Keratinocyte (primary cell): ENCODE results near the gene TOP1. TPM values are rescaled to one million over a fixed set of nuclear protein-coding genes. Genes with fewer than 3 reads are reported as not detected.

Experiments used
- DNase-seq: peaks from one replicate; pipeline ENCODE4 v3.0.0-alpha.2; 2011; ENCODE audit warnings: low read depth, missing footprints, low spot score
- FAIRE-seq: peaks from 2 replicates; lab custom pipeline; 2011; peaks lifted over from hg19 to GRCh38; lab: Jason Lieb, UNC
- H2AFZ ChIP-seq: 2 replicates; pipeline ENCODE4 v1.6.0; 2012; ENCODE audit warnings: low read length, control low read depth, inconsistent platforms; ENCODE audit not compliant: control insufficient read depth
- H3K27ac ChIP-seq: 2 replicates; pipeline ENCODE4 v1.5.1; 2011; ENCODE audit warnings: low read length; ENCODE audit not compliant: control insufficient read depth, insufficient read depth
- H3K27me3 ChIP-seq: 3 replicates; pipeline ENCODE4 v1.6.0; 2011; ENCODE audit warnings: low read length; ENCODE audit not compliant: control insufficient read depth, insufficient read depth; ENCODE audit errors: extremely low read depth
- H3K36me3 ChIP-seq, 2 experiments: 2 replicates in 1 of 2; 3 replicates in 1 of 2; pipeline ENCODE4 v1.5.1; 2011; ENCODE audit warnings: low read length in 2 of 2, mild to moderate bottlenecking in 1 of 2; ENCODE audit not compliant: control insufficient read depth in 2 of 2, insufficient read depth in 2 of 2; ENCODE audit errors: extremely low read depth in 1 of 2
- H3K4me1 ChIP-seq: 3 replicates; pipeline ENCODE4 v1.5.1; 2011; ENCODE audit warnings: low read length; ENCODE audit not compliant: control insufficient read depth, insufficient read depth; ENCODE audit errors: extremely low read depth
- H3K4me2 ChIP-seq: 3 replicates; pipeline ENCODE4 v1.6.0; 2011; ENCODE audit warnings: low read depth, low read length; ENCODE audit not compliant: control insufficient read depth, insufficient read depth; ENCODE audit errors: extremely low read depth
- H3K4me3 ChIP-seq, 3 experiments: fragments of 200-600 bp in 1 of 3; sonication (generic) in 1 of 3; 2 replicates in 2 of 3; 3 replicates in 1 of 3; pipeline ENCODE4 v1.5.1; 2011 to 2016; ENCODE audit warnings: low read length in 3 of 3, mild to moderate bottlenecking in 3 of 3, control low read depth in 2 of 3, inconsistent platforms in 1 of 3, low read depth in 1 of 3, mixed read lengths in 1 of 3, mixed run types in 1 of 3, moderate library complexity in 1 of 3; ENCODE audit not compliant: control insufficient read depth in 2 of 3, insufficient read depth in 2 of 3; ENCODE audit errors: extremely low read depth in 1 of 3
- H3K79me2 ChIP-seq: 2 replicates; pipeline ENCODE4 v1.6.0; 2012; ENCODE audit warnings: low read length; ENCODE audit not compliant: control insufficient read depth, insufficient read depth
- H3K9ac ChIP-seq: 3 replicates; pipeline ENCODE4 v1.6.0; 2011; ENCODE audit warnings: low read length; ENCODE audit not compliant: control insufficient read depth, insufficient read depth; ENCODE audit errors: extremely low read depth
- H3K9me1 ChIP-seq: 3 replicates; pipeline ENCODE4 v1.6.0; 2011; ENCODE audit warnings: low read length; ENCODE audit not compliant: control insufficient read depth, insufficient read depth; ENCODE audit errors: extremely low read depth
- H3K9me3 ChIP-seq: 2 replicates; pipeline ENCODE4 v1.5.1; 2012; ENCODE audit warnings: low read depth, low read length; ENCODE audit not compliant: control insufficient read depth
- H4K20me1 ChIP-seq: 3 replicates; pipeline ENCODE4 v1.6.0; 2011; ENCODE audit warnings: low read length; ENCODE audit not compliant: control insufficient read depth, insufficient read depth; ENCODE audit errors: extremely low read depth
- EZH2 ChIP-seq: IDR thresholded peaks from one replicate; pipeline ENCODE4 v1.6.1; 2012; ENCODE audit warnings: inconsistent platforms, mild to moderate bottlenecking, low read length, moderate library complexity
- dilution Hi-C: fragments of 300-500 bp; cut with MboI; formaldehyde crosslinking; loops from one replicate; pipeline ENCODE4 v1.7.0; 2020; ENCODE audit warnings: low sequenced_read_pairs; ENCODE audit not compliant: extremely low pct_ligation_motif_present
- polyA plus RNA-seq, 5 experiments: library from polyadenylated mRNA; depleted of rRNA in 3 of 5; stranded (reverse) in 3 of 5; stranded (forward) in 1 of 5; unstranded in 1 of 5; fragments of >200 nt; gene quantifications; 1 replicate in 1 of 5; 2 replicates in 3 of 5; 3 replicates in 1 of 5; pipeline versions ENCODE4 v1.2.1 to v1.2.3, GENCODE V29; 2011 to 2012; ENCODE audit warnings: missing spikeins in 2 of 5, low read depth in 1 of 5, low replicate concordance in 1 of 5
- TF ChIP-seq, protein P1 (sequence below), 3 experiments: IDR thresholded peaks in 1 of 3; conservative IDR thresholded peaks in 1 of 3; optimal IDR thresholded peaks in 1 of 3; 2 replicates in 2 of 3; 3 replicates in 1 of 3; pipeline versions ENCODE3 to v1.5.1; 2011; ENCODE audit warnings: low read length in 3 of 3, mild to moderate bottlenecking in 3 of 3, moderate library complexity in 2 of 3, control low read depth in 1 of 3, inconsistent platforms in 1 of 3; ENCODE audit not compliant: insufficient read depth in 2 of 3; ENCODE audit errors: extremely low read depth in 1 of 3

Gene TOP1
- polyA plus RNA-seq, 1 donor (not counting 4 experiments of a cell fraction or from before 2014, with no cell fraction given), result 25.2 TPM

DNA sequence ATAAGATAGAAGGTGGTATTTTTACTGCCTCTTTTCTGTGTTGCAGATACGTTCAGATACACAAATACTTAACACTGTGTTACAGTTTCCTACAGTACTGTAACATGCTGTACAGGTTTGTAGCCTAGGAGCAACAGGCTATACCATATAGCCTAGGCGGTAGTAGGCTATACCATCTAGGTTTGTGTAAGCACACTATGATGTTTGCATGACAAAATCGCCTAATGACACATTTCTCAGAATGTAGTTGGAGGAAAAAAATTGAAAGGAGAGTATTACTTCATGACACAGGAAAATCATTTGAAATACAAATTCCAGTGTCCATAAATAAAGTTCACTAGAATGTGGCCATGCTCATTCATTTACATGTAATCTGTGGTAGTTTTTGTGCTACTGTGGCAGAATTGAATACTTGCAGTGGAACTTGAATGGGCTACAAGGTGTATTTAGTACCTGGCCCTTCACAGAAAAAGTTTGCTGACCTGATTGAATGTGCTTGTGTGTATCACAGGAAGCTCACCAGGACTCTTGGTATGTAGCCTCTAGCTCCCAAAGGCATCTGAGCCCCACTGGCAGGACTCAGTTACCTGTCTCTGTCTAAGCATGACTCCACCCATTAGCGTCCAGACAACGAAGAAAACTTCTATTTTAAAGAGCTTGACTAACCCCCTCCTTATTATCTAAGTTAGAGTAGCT, 18.8 kb downstream of the TOP1 start:
- Histone ChIP-seq H3K9me1 (peaks cover 12% of the 10 kb centered on the region), H3K27me3 (no peaks in the 10 kb centered on the region), H4K20me1 (peaks cover 22% of the 10 kb centered on the region), H2AFZ (no peak overlapping the region), H3K4me1 (peaks cover 54% of the 10 kb centered on the region), H3K9me3 (no peaks in the 10 kb centered on the region), H3K4me2 (peak overlapping the region; percentile 84), H3K27ac (peak overlapping the region; percentile 60), H3K9ac (peak overlapping the region; percentile 19), H3K4me3 (peak overlapping the region; percentile 12 to 78 (median 44)), H3K36me3 (peaks cover 0 to 12% of the 10 kb centered on the region in 2 experiments), H3K79me2 (peaks cover 97% of the 10 kb centered on the region)
- FAIRE-seq (no peak), DNase-seq (no peak)
- dilution Hi-C loops, result no loop called here
- TF ChIP-seq EZH2, result no peak
- TF ChIP-seq, protein P1, sequence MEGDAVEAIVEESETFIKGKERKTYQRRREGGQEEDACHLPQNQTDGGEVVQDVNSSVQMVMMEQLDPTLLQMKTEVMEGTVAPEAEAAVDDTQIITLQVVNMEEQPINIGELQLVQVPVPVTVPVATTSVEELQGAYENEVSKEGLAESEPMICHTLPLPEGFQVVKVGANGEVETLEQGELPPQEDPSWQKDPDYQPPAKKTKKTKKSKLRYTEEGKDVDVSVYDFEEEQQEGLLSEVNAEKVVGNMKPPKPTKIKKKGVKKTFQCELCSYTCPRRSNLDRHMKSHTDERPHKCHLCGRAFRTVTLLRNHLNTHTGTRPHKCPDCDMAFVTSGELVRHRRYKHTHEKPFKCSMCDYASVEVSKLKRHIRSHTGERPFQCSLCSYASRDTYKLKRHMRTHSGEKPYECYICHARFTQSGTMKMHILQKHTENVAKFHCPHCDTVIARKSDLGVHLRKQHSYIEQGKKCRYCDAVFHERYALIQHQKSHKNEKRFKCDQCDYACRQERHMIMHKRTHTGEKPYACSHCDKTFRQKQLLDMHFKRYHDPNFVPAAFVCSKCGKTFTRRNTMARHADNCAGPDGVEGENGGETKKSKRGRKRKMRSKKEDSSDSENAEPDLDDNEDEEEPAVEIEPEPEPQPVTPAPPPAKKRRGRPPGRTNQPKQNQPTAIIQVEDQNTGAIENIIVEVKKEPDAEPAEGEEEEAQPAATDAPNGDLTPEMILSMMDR (optimal IDR thresholded peaks at IDR 0.05 in 1 of 3, IDR thresholded peaks at IDR 0.05 in 1 of 3, conservative IDR thresholded peaks at IDR 0.05 in 1 of 3; ENCODE audit: extremely low read depth in 1 of 3, insufficient read depth in 2 of 3, low read length in 3 of 3), result no peak

DNA sequence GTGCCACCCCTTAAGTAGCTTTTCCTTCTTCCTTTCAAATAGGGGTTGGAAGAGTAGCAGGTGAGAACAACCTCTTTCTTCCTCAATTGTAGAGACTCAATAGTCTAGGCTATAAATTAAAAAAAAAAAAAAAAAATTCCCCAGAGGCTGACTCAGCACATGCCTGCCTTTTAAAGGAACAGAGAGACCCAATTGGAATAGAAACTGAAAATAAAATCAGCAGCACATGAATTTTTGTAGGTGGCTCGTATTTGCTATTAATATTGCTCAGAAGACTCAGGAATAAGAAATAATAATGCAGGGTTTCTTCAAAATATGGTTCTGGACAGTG, 19.3 kb downstream of the TOP1 start:
- peak overlapping the region; percentile 19 for H3K9ac ChIP-seq
- H3K4me3 ChIP-seq, result peak overlapping the region; percentile 12 to 78 (median 44)
- peak overlapping the region; percentile 84 for H3K4me2 ChIP-seq
- dilution Hi-C loops, result no loop called here
- H3K27ac ChIP-seq, result peak overlapping the region; percentile 60
- TF ChIP-seq EZH2, result no peak
- peaks cover 14% of the 10 kb centered on the region for H3K9me1 ChIP-seq
- H2AFZ ChIP-seq, result no peak overlapping the region
- no peaks in the 10 kb centered on the region for H3K27me3 ChIP-seq
- peaks cover 97% of the 10 kb centered on the region for H3K79me2 ChIP-seq
- DNase-seq (no peak), FAIRE-seq (no peak)
- H3K9me3 ChIP-seq, result no peaks in the 10 kb centered on the region
- peaks cover 27% of the 10 kb centered on the region for H4K20me1 ChIP-seq
- peaks cover 0 to 9% of the 10 kb centered on the region in 2 experiments for H3K36me3 ChIP-seq
- peaks cover 54% of the 10 kb centered on the region for H3K4me1 ChIP-seq
